GM04503 (cell line): Measurements from ENCODE around the gene NOC3L.

Source experiments
- DNase-seq: peaks from one replicate; pipeline ENCODE4 v3.0.0-alpha.2; 2012; ENCODE audit warnings: low read depth

The NOC3L gene

GRCh38 chr10:94303929-94304328 is 58.8 kb downstream of the NOC3L start:
- DNase-seq: no peak

GRCh38 chr10:94300042-94300441 is 62.7 kb downstream of the NOC3L start:
- DNase-seq: no peak

- DNase-seq: peak; percentile 64
These were observed 63.3 kb downstream of the NOC3L start for GRCh38 chr10:94299417-94299816.

GRCh38 chr10:94294168-94294567 is 68.6 kb downstream of the NOC3L start:
- no peak for DNase-seq

GRCh38 chr10:94293354-94293753 is 69.4 kb downstream of the NOC3L start:
- DNase-seq: no peak

- peak; percentile 53 for DNase-seq
These were observed 70.2 kb downstream of the NOC3L start for GRCh38 chr10:94292434-94293090.

- DNase-seq: no peak
These were observed 74.2 kb downstream of the NOC3L start for GRCh38 chr10:94288361-94289101.

GRCh38 chr10:94287336-94287735 is 75.4 kb downstream of the NOC3L start:
- DNase-seq: no peak

- no peak for DNase-seq
These were observed 75.8 kb downstream of the NOC3L start for GRCh38 chr10:94286901-94287300.

- DNase-seq: no peak
These were observed 77.5 kb downstream of the NOC3L start for GRCh38 chr10:94285271-94285670.
